Fibroblast of lung (primary cell): ENCODE results near the gene STK35.

Experiments
- CTCF ChIP-seq, 2 donors: IDR thresholded peaks in 1 of 2; conservative IDR thresholded peaks in 1 of 2; 1 replicate in 1 of 2; 2 replicates in 1 of 2; pipeline ENCODE4 v1.5.1; 2011 to 2012; ENCODE audit warnings: low read length in 2 of 2, control low read depth in 1 of 2, inconsistent platforms in 1 of 2, low read depth in 1 of 2, mild to moderate bottlenecking in 1 of 2
- EZH2 ChIP-seq: IDR thresholded peaks from 2 replicates; pipeline ENCODE4 v1.5.1; 2012; ENCODE audit warnings: low read length, control low read depth, mild to moderate bottlenecking; ENCODE audit errors: missing control alignments

DNA sequence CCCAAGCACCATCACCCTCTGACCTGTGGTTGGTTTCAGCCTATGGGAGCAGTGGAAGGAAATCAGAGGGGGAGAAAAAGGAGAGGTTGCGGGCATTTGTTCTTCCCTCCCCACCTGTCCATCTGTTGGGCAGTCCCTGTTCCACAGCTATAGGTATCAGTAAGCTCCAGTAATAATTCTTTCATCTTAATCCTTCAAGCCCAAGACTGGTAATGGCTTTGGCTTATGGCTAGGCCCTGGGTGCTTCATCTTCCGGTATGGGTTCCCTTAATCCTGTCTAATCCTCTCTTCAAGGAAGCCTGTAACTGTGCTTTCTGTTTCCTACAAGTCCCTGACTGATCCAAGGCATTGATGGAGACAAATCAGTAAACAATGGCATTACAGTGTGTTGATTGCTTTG, 42.2 kb upstream of the STK35 start:
- TF ChIP-seq CTCF (conservative IDR thresholded peaks at IDR 0.05 in 1 of 2, IDR thresholded peaks at IDR 0.05 in 1 of 2; ENCODE audit: low read depth in 1 of 2, low read length in 2 of 2) (no peak), EZH2 (no peak)
